Prostate gland (tissue), 2 donors: ENCODE results near the gene NNAT. TPM values are rescaled to one million over a fixed set of nuclear protein-coding genes. Genes with fewer than 3 reads are reported as not detected.
"Not testable (repeated sequence)": the region's sequence is repeated elsewhere in the genome, so short reads cannot be mapped to it uniquely, and the experiment has no call there.

Source experiments
- DNase-seq: peaks from one replicate; pipeline ENCODE4 v3.0.0-alpha.2; 2019; ENCODE audit warnings: low spot score
- H3K27ac ChIP-seq, 2 donors: fragments of 200-600 bp; sonication (generic); 2 replicates each; pipeline ENCODE4 v1.5.1; 2017 to 2019
- H3K27me3 ChIP-seq: fragments of 200-600 bp; sonication (generic); replicated peaks from 2 replicates; pipeline ENCODE4 v1.5.1; 2019; ENCODE audit not compliant: insufficient read depth
- H3K36me3 ChIP-seq, 2 donors: fragments of 200-600 bp; sonication (generic); 1 replicate in 1 of 2; 2 replicates in 1 of 2; pipeline versions ENCODE4 v1.5.1 to v1.8.1; 2017 to 2019
- H3K4me1 ChIP-seq: fragments of 200-600 bp; sonication (generic); replicated peaks from 2 replicates; pipeline ENCODE4 v1.5.1; 2019
- H3K4me3 ChIP-seq, 2 donors: fragments of 200-600 bp; sonication (generic); 2 replicates each; pipeline ENCODE4 v1.5.1; 2017 to 2019
- H3K9me3 ChIP-seq: fragments of 200-600 bp; sonication (generic); 2 replicates; pipeline ENCODE4 v1.5.1; 2017
- POLR2A ChIP-seq: fragments of 450-650 bp; IDR thresholded peaks from one replicate; pipeline ENCODE4 v1.6.1; 2016; ENCODE audit warnings: antibody characterized with exemption, mild to moderate bottlenecking
- POLR2AphosphoS5 ChIP-seq: sonication (generic); formaldehyde crosslinking; IDR thresholded peaks from one replicate; pipeline ENCODE4 v1.6.1; 2017; ENCODE audit warnings: antibody characterized with exemption
- WGBS: methylation state at CpG from one replicate; pipeline ENCODE4 v1.1.5; 2018; 5-methylcytosine and 5-hydroxymethylcytosine counted together
- intact Hi-C: fragments of 100-400 bp; cut with DNase I; formaldehyde crosslinking; loops from one replicate; pipeline ENCODE4 v1.14.2; 2022
- total RNA-seq, 2 donors: library from RNA; depleted of rRNA; stranded (reverse); fragments of >200 nt; gene quantifications; one replicate each; pipeline ENCODE4 v1.1.0, GENCODE V29; 2016
- TF ChIP-seq, protein P1 (sequence below), 4 experiments: fragments of 200-600 bp in 2 of 4; fragments of 450-650 bp in 2 of 4; sonication (generic) in 2 of 4; IDR thresholded peaks; 1 replicate in 3 of 4; 2 replicates in 1 of 4; pipeline ENCODE4 v1.5.1; 2016 to 2019; ENCODE audit warnings: antibody characterized with exemption in 4 of 4, mild to moderate bottlenecking in 2 of 4, moderate library complexity in 2 of 4

The NNAT gene
- total RNA-seq, 2 donors from 2014 or later, result 0.41 to 4.3 TPM

DNA sequence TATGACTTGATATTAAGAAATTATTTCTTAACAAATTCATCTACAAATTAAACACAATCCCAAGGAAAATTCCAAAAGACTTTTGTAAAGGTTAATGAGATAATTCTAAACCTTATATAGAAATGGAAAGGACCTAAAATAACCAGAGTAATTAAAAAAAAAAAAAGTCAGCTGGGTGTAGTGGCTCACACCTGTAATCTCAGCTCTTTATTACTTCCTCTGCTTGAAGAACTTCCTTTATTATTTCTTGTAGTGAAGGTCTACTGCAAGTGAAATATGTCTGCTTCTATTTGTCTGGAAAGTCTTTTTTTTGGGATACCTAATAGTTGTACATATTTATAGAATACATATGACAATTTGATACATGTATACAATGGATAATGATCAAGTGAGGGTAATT, 26.9 kb downstream of the NNAT start:
- Histone ChIP-seq H3K36me3 (no peaks in the 10 kb centered on the region), H3K4me1 (no peaks in the 10 kb centered on the region), H3K27ac (no peak overlapping the region), H3K4me3 (no peak overlapping the region), H3K9me3 (no peaks in the 10 kb centered on the region), H3K27me3 (no peaks in the 10 kb centered on the region)
- no peak for DNase-seq
- intact Hi-C loops, result no loop called here
- TF ChIP-seq, protein P1, sequence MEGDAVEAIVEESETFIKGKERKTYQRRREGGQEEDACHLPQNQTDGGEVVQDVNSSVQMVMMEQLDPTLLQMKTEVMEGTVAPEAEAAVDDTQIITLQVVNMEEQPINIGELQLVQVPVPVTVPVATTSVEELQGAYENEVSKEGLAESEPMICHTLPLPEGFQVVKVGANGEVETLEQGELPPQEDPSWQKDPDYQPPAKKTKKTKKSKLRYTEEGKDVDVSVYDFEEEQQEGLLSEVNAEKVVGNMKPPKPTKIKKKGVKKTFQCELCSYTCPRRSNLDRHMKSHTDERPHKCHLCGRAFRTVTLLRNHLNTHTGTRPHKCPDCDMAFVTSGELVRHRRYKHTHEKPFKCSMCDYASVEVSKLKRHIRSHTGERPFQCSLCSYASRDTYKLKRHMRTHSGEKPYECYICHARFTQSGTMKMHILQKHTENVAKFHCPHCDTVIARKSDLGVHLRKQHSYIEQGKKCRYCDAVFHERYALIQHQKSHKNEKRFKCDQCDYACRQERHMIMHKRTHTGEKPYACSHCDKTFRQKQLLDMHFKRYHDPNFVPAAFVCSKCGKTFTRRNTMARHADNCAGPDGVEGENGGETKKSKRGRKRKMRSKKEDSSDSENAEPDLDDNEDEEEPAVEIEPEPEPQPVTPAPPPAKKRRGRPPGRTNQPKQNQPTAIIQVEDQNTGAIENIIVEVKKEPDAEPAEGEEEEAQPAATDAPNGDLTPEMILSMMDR (IDR thresholded peaks at IDR 0.05), result no peak
- TF ChIP-seq POLR2AphosphoS5, result no peak
- no peak for TF ChIP-seq POLR2A

DNA sequence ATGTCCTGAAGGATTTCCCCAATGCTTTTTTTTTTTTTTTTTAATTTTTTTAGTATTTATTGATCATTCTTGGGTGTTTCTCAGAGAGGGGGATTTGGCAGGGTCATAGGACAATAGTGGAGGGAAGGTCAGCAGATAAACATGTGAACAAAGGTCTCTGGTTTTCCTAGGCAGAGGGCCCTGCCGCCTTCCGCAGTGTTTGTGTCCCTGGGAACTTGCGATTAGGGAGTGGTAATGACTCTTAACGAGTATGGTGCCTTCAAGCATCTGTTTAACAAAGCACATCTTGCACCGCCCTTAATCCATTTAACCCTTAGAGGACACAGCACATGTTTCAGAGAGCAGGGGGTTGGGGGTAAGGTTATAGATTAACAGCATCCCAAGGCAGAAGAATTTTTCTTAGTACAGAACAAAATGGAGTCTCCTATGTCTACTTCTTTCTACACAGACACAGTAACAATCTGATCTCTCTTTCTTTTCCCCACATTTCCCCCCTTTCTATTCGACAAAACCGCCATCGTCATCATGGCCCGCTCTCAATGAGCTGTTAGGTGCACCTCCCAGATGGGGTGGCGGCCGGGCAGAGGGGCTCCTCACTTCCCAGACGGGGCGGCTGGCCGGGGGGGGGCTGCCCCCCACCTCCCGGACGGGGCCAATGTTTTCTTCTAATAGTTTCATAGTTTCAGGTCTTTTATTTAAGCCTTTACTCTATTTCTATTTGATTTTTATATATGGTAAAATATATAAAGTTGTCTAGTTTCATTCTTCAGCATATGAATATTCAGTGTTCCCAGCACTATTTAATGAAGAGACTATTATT, 29.3 kb downstream of the NNAT start:
- intact Hi-C loops, H3K27me3 ChIP-seq, H3K27ac ChIP-seq, H3K4me1 ChIP-seq, H3K4me3 ChIP-seq, H3K9me3 ChIP-seq, DNase-seq, H3K36me3 ChIP-seq: not testable (repeated sequence)
- 79% methylated on average over 16 of the region's 16 CpGs for whole genome bisulfite sequencing

DNA sequence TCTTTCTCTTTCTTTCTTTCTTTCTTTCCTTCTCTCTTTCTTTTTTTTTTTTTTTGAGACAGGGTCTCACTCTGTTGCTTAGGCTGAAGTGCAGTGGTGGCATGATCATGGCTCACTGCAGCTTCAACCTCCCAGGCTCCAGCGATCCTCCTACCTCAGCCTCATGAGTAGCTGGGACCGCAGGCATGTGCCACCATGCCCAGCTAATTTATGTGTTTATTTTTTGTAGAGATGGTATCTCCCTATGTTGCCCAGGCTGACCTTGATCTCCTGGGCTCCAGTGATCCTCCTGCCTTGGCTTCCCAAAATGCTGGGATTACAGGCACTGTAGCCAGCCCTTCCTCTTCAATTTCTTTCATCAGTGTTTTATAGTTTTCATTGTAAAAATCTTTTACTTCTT, 30.6 kb downstream of the NNAT start:
- H3K4me1 ChIP-seq, H3K36me3 ChIP-seq, H3K4me3 ChIP-seq, H3K9me3 ChIP-seq, DNase-seq, H3K27ac ChIP-seq, H3K27me3 ChIP-seq, intact Hi-C loops: not testable (repeated sequence)
- 44% methylated on average over 2 of the region's 2 CpGs for WGBS

DNA sequence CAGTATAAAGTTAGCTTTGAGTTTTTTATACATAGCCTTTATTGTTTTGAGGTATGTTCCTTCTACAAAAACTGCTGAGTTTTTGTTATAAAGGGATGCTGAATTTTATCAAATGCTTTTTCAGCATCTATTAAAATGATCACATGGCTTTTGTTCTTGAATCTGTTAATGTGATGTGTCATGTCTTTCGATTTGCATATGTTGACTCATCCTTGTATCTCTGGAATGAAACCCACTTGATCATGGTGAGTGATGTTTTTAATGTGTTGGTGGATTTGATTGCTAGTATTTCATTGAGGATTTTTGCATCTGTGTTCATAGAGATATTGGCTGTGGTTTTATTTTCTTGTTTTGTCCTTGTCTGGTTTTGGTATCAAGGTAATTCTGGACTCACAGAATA, 31.4 kb downstream of the NNAT start:
- DNase-seq, result no peak
- intact Hi-C loops, result no loop called here
- Histone ChIP-seq H3K4me1 (no peaks in the 10 kb centered on the region), H3K27ac (no peak overlapping the region), H3K36me3 (no peaks in the 10 kb centered on the region), H3K9me3 (no peaks in the 10 kb centered on the region), H3K27me3 (no peaks in the 10 kb centered on the region), H3K4me3 (no peak overlapping the region)
- 58% methylated on average over 1 of the region's 1 CpG for WGBS
- TF ChIP-seq POLR2AphosphoS5 (no peak), POLR2A (no peak)
- TF ChIP-seq, protein P1 (IDR thresholded peaks at IDR 0.05), result no peak

DNA sequence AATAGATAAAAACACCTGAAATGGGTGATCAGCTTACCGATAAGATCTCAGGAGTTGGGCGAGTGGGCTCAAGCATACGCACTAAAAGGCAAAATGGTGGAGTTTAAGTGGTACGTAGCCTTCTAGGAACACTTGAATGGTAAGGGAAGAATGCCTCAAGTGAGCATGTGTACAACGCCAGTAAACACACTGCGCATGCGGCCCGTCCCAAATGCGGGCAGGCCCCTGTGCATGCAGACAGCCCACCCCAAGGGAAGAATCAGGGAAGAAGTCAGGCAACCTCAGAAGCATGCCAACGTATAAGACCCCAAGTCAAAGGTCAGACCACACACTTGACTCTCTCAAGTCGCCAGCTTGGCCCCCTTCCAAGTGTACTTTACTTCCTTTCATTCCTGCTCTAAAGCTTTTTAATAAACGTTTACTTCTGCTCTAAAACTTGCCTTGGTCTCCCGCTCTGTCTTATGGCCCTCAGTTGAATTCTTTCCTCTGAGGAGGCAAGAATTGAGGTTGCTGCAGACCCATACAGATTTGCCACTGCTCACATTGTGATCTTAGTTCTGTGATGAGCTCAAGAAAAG, 33.8 kb downstream of the NNAT start:
- H3K27ac ChIP-seq, H3K4me1 ChIP-seq, H3K9me3 ChIP-seq, H3K36me3 ChIP-seq, H3K4me3 ChIP-seq, DNase-seq, intact Hi-C loops, H3K27me3 ChIP-seq: not testable (repeated sequence)
- 56% methylated on average over 13 of the region's 13 CpGs for WGBS

DNA sequence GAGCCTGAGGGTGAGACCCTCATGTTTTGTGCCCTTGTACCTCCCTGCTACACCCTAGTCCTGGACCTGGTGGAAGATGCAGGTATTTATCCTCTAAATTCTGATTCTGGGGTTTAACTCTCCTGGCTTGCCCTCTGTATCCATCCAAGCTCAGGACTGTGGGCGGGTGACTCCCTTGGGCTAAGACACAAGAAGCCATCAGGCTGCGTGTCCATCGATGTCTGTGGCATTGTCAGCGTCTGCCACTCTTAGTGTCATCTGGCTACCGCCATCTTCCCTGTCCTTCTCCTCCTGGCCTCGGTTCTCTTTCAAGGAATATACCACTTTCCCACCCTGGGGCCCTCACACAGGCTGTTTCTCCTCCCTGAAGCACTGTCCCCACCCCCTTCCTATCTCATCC, 35.5 kb downstream of the NNAT start:
- 85% methylated on average over 6 of the region's 6 CpGs for WGBS
- Histone ChIP-seq H3K4me3 (no peak overlapping the region), H3K27ac (no peak overlapping the region), H3K36me3 (no peaks in the 10 kb centered on the region), H3K27me3 (no peaks in the 10 kb centered on the region), H3K4me1 (no peaks in the 10 kb centered on the region), H3K9me3 (no peaks in the 10 kb centered on the region)
- intact Hi-C loops, result no loop called here
- no peak for DNase-seq
- TF ChIP-seq, protein P1 (IDR thresholded peaks at IDR 0.05), result no peak
- TF ChIP-seq POLR2A, result no peak
- TF ChIP-seq POLR2AphosphoS5, result no peak
